GM12878 (cell line): ENCODE measurements around the gene PLIN3. TPM values are rescaled to one million over a fixed set of nuclear protein-coding genes. Genes with fewer than 3 reads are reported as not detected.

Experiments used
- ATAC-seq: fragments of 200-7000 bp; cut with Tn5 transposase; 3 replicates; pipeline ENCODE4 v1.9.1; 2020; ENCODE audit warnings: mild to moderate bottlenecking, moderate library complexity
- BruUV-seq: library from RNA; stranded (reverse); fragments of 400-500 nt; replicated peaks from 2 replicates; lab custom pipeline; 2021; lab: Mats Ljungman, UMichigan
- CTCF ChIA-PET: fragments of 300-600 bp; sonication (Branson Sonifier 250); formaldehyde crosslinking; extraction: SDS; loops from one replicate; lab custom pipeline; 2021; ENCODE audit warnings: inconsistent platforms; lab: Yijun Ruan, JAX
- POLR2A ChIA-PET: fragments of 350-600 bp; formaldehyde crosslinking; extraction: SDS; loops from one replicate; lab custom pipeline; 2021; ENCODE audit warnings: inconsistent platforms; lab: Charles Lee
- RAD21 ChIA-PET: fragments of 300-600 bp; sonication (Branson Sonifier 250); formaldehyde crosslinking; loops from one replicate; lab custom pipeline; 2023; ENCODE audit warnings: antibody characterized with exemption; ENCODE audit not compliant: unreplicated experiment; lab: Charles Lee
- SMC1A ChIA-PET: fragments of 300-600 bp; sonication (Branson Sonifier 250); formaldehyde crosslinking; loops from one replicate; lab custom pipeline; 2023; ENCODE audit not compliant: unreplicated experiment, uncharacterized antibody; lab: Charles Lee
- DNase-seq: peaks from one replicate; pipeline ENCODE4 v3.0.0-alpha.2; 2011; ENCODE audit warnings: low read depth, low spot score
- FAIRE-seq: peaks from 3 replicates; lab custom pipeline; 2011; peaks lifted over from hg19 to GRCh38; lab: Jason Lieb, UNC
- H2AFZ ChIP-seq: 2 replicates; pipeline ENCODE4 v1.6.0; 2011; ENCODE audit warnings: low read depth, low read length, control low read depth; ENCODE audit not compliant: control insufficient read depth
- H3K27ac ChIP-seq: 2 replicates; pipeline ENCODE4 v1.5.1; 2011; ENCODE audit warnings: control low read depth; ENCODE audit not compliant: control insufficient read depth, insufficient read depth
- H3K27me3 ChIP-seq, 2 experiments: replicated peaks in 1 of 2; 2 replicates each; pipeline versions ENCODE4 v1.6.0 to v1.6.1; 2011; ENCODE audit warnings: low read length in 1 of 2; ENCODE audit not compliant: control insufficient read depth in 2 of 2, insufficient read depth in 2 of 2
- H3K36me3 ChIP-seq, 2 experiments: 2 replicates each; pipeline ENCODE4 v1.5.1; 2011; ENCODE audit warnings: low read length in 1 of 2; ENCODE audit not compliant: control insufficient read depth in 2 of 2, insufficient read depth in 2 of 2
- H3K4me1 ChIP-seq: 2 replicates; pipeline ENCODE4 v1.6.1; 2011; ENCODE audit warnings: mild to moderate bottlenecking, low read length, moderate library complexity, mixed read lengths; ENCODE audit not compliant: control insufficient read depth, insufficient read depth
- H3K4me2 ChIP-seq: 2 replicates; pipeline ENCODE4 v1.6.0; 2011; ENCODE audit warnings: control low read depth; ENCODE audit not compliant: control insufficient read depth, insufficient read depth
- H3K4me3 ChIP-seq: fragments of 200-600 bp; sonication (generic); 2 replicates; pipeline ENCODE4 v1.5.1; 2016
- H3K79me2 ChIP-seq: 2 replicates; pipeline ENCODE4 v1.6.0; 2011; ENCODE audit warnings: low read length; ENCODE audit not compliant: control insufficient read depth, insufficient read depth
- H3K9ac ChIP-seq: 2 replicates; pipeline ENCODE4 v1.8.0; 2011; ENCODE audit warnings: low read length, control low read depth, mixed read lengths; ENCODE audit not compliant: control insufficient read depth, insufficient read depth
- H3K9me3 ChIP-seq: replicated peaks from 3 replicates; pipeline ENCODE4 v1.5.1; 2011; ENCODE audit warnings: mild to moderate bottlenecking, low read length; ENCODE audit not compliant: control insufficient read depth, insufficient read depth
- H4K20me1 ChIP-seq: 2 replicates; pipeline ENCODE4 v1.6.0; 2011; ENCODE audit not compliant: control insufficient read depth, insufficient read depth
- BMI1 ChIP-seq: fragments of 450-650 bp; IDR thresholded peaks from 2 replicates; pipeline ENCODE4 v1.6.1; 2016; ENCODE audit warnings: mild to moderate bottlenecking, moderate library complexity, borderline replicate concordance
- EP300 ChIP-seq, 2 experiments: fragments of 150-350 bp in 1 of 2; IDR thresholded peaks; 2 replicates each; pipeline ENCODE4 v1.6.1; 2011 to 2012; ENCODE audit warnings: low read depth in 2 of 2, low read length in 2 of 2, borderline replicate concordance in 1 of 2, improper control_type of control experiment in 1 of 2, inconsistent platforms in 1 of 2; ENCODE audit not compliant: control insufficient read depth in 1 of 2
- ESRRA ChIP-seq: IDR thresholded peaks from 2 replicates; pipeline ENCODE4 v1.6.1; 2012; ENCODE audit warnings: mild to moderate bottlenecking, low read length, improper control_type of control experiment
- FOXM1 ChIP-seq: IDR thresholded peaks from 2 replicates; pipeline ENCODE4 v1.6.1; 2012; ENCODE audit warnings: low read depth, mild to moderate bottlenecking, inconsistent platforms, low read length, moderate library complexity
- IRF4 ChIP-seq: IDR thresholded peaks from 2 replicates; pipeline ENCODE4 v1.6.1; 2011; ENCODE audit warnings: low read depth, low read length
- MXI1 ChIP-seq: fragments of 150-350 bp; IDR thresholded peaks from 2 replicates; pipeline ENCODE4 v1.6.1; 2011; ENCODE audit warnings: low read depth, mild to moderate bottlenecking, inconsistent platforms, low read length, improper control_type of control experiment
- NBN ChIP-seq: fragments of 450-650 bp; IDR thresholded peaks from 2 replicates; pipeline ENCODE4 v1.6.1; 2016
- NR2F1 ChIP-seq: fragments of 450-650 bp; conservative IDR thresholded peaks from 2 replicates; pipeline ENCODE4 v1.6.1; 2017; ENCODE audit warnings: mild to moderate bottlenecking
- RB1 ChIP-seq: fragments of 450-650 bp; formaldehyde crosslinking; IDR thresholded peaks from 2 replicates; pipeline ENCODE4 v1.6.1; 2017; ENCODE audit warnings: mild to moderate bottlenecking, borderline replicate concordance
- RBBP5 ChIP-seq: fragments of 200-600 bp; sonication (generic); conservative IDR thresholded peaks from 2 replicates; pipeline ENCODE4 v1.6.1; 2016
- TCF12 ChIP-seq: IDR thresholded peaks from 2 replicates; pipeline ENCODE4 v1.6.1; 2011; ENCODE audit warnings: low read depth, mild to moderate bottlenecking, low read length
- TCF7 ChIP-seq: IDR thresholded peaks from 2 replicates; pipeline ENCODE4 v1.6.1; 2014; ENCODE audit warnings: antibody characterized with exemption, borderline replicate concordance
- WRNIP1 ChIP-seq: IDR thresholded peaks from 2 replicates; pipeline ENCODE4 v1.6.1; 2011; ENCODE audit warnings: low read depth, low read length, improper control_type of control experiment, borderline replicate concordance
- ZNF207 ChIP-seq: fragments of 450-650 bp; IDR thresholded peaks from 2 replicates; pipeline ENCODE4 v1.6.1; 2014; ENCODE audit warnings: antibody characterized with exemption, mild to moderate bottlenecking, borderline replicate concordance
- WGBS: methylation state at CpG from one replicate; pipeline ENCODE4 v1.1.6; 2016; ENCODE audit warnings: low lambda C conversion rate; ENCODE audit not compliant: insufficient replicate concordance, insufficient coverage; ENCODE audit errors: missing lambda C conversion rate; 5-methylcytosine and 5-hydroxymethylcytosine counted together
- in situ Hi-C: fragments of 300-500 bp; cut with MboI; formaldehyde crosslinking; loops from 9 replicates; pipeline ENCODE4 v1.14.3; 2018; ENCODE audit warnings: mixed read lengths
- intact Hi-C: fragments of 100-400 bp; cut with micrococcal nuclease; formaldehyde crosslinking; loops from one replicate; pipeline ENCODE4 v1.14.2; 2022; ENCODE audit not compliant: unreplicated experiment
- polyA plus RNA-seq, 11 experiments: library from polyadenylated mRNA; depleted of rRNA in 4 of 11; unstranded in 6 of 11; stranded (reverse) in 5 of 11; fragments of >200 nt; fragmentation: Nextera tagmentation in 4 of 11; fragmentation: Illumina TruSeq in 1 of 11; extraction: Ambion mirVana in 4 of 11; extraction: Trizol in 1 of 11; gene quantifications; 1 replicate in 1 of 11; 2 replicates in 10 of 11; pipeline versions ENCODE4 v1.2.1 to v1.2.3, GENCODE V29; 2011 to 2016; ENCODE audit warnings: inconsistent platforms in 2 of 11, missing spikeins in 2 of 11, low read depth in 1 of 11
- total RNA-seq, 4 experiments: library from RNA; depleted of rRNA in 3 of 4; stranded (reverse); fragments of >200 nt in 3 of 4; fragmentation: Illumina TruSeq in 1 of 4; extraction: Trizol in 1 of 4; gene quantifications; 2 replicates each; pipeline versions ENCODE4 v1.2.1 to v1.2.3, GENCODE V29; 2013 to 2021
- TF ChIP-seq, protein P1 (sequence below): fragments of 450-650 bp; IDR thresholded peaks from 2 replicates; pipeline ENCODE4 v1.6.1; 2014; ENCODE audit warnings: mild to moderate bottlenecking
- TF ChIP-seq, protein P2 (sequence below): IDR thresholded peaks from 2 replicates; pipeline ENCODE4 v1.6.1; 2012; ENCODE audit warnings: low read length, inconsistent platforms

PLIN3 gene
- total and polyA plus RNA-seq, 10 of the 15 experiments (the other 5 are each of a cell fraction or from before 2014, with no cell fraction given) = 7.7 to 71.4 (median 66.8) TPM

DNA sequence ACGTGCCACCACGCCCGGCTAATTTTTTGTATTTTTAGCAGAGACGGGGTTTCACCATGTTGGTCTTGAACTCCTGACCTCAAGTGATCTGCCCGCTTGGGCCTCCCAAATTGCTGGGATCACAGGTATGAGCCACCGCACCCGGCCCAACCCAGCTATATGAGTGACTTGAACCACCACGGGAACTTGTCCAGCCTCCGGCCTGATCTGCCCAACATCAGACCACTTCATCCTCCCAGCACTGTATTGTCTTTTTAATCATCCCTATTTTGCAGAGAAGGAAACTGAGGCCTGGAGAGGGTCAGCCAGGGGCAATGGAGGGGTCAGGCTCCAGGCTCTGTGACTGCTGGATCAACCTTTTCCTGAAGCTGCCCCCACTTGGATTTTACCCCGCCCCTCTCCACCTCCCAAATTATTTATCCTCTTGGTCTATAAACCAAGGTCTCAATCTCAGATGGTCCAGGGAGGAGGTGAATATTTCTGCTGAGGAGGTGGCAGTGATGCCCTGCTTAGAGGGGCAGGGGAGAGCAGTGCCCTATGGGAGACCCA is 893 bp upstream of the PLIN3 start (continued):
- TF ChIP-seq FOXM1 (no peak), TCF12 (no peak), IRF4 (no peak), MXI1 (no peak), ESRRA (no peak), RBBP5 (no peak), NR2F1 (no peak)
- TF ChIP-seq, protein P1, sequence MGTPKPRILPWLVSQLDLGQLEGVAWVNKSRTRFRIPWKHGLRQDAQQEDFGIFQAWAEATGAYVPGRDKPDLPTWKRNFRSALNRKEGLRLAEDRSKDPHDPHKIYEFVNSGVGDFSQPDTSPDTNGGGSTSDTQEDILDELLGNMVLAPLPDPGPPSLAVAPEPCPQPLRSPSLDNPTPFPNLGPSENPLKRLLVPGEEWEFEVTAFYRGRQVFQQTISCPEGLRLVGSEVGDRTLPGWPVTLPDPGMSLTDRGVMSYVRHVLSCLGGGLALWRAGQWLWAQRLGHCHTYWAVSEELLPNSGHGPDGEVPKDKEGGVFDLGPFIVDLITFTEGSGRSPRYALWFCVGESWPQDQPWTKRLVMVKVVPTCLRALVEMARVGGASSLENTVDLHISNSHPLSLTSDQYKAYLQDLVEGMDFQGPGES = no peak

DNA sequence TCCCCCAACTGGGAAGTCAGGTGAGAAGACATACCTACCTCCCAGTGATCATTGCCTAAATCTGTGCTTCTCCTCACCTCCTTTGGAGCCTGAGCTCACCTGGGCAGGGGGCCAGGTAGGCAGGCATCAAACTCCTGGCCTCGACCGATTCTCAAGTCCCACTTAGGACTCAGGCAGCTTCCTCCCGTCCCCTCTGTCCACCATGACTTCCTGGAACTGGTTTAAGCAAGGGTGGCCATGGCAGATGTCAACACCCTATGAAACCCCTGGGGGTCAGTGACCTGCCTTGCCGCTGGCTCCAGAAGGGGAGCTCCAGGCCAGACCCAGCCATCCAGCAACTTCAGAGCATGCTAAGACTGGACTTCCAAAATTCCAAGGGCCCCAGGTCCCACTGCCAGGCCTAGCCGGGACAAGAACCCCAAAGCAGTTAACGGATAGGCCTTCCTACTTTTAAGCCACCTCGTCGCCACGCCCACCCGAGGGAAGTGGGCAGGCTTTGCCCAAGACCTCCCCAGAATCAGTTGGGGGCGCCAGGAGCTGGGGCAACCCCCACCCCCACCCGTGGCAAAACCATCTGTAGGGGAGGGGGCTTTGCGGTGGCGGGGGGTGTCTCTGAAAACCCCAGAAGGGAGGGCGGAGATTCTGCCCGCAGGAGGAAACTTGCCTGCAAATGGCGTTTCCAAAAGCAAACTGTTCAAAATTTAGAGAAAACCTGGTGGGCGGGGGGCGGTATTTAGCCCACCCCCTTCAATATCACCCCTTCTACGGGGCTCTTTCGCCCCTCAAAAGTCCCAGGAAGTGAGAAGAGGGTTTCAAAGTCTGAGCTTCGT is 657 bp downstream of the PLIN3 start:
- in situ Hi-C loops = no loop called here
- POLR2A ChIA-PET = interaction anchor here (0.6 to 3.3 kb wide), 10 partner anchors 24 to 700 kb away, joined by 3 to 19 read pairs (median 4); partner anchors contain the start of genes ARRDC5, KDM4B and TICAM1
- WGBS = under 1% methylated on average over 22 of the region's 22 CpGs
- Histone ChIP-seq H3K27me3 (no peaks in the 10 kb centered on the region), H3K36me3 (peaks cover 0 to 4% of the 10 kb centered on the region in 2 experiments; a peak in 2 of 4 replicates), H3K79me2 (peaks cover 22% of the 10 kb centered on the region), H3K4me2 (peak overlapping the region; percentile 96), H3K9ac (peak overlapping the region; percentile 89), H4K20me1 (no peaks in the 10 kb centered on the region), H2AFZ (peak overlapping the region; percentile 41), H3K9me3 (no peaks in the 10 kb centered on the region), H3K4me1 (peaks cover 20% of the 10 kb centered on the region), H3K4me3 (peak overlapping the region; percentile 98), H3K27ac (peak overlapping the region; percentile 85)
- RAD21 ChIA-PET = interaction anchor here (0.6 to 8.5 kb wide), 9 partner anchors 22 to 165 kb away, joined by 3 to 79 read pairs (median 3); partner anchors contain the start of genes KDM4B and TICAM1
- SMC1A ChIA-PET = interaction anchor here (0.6 to 6.7 kb wide), 6 partner anchors 15 to 61 kb away, joined by 3 to 35 read pairs (median 8); no protein-coding TSS in a partner anchor
- BruUV-seq = TSS peak; percentile 86
- intact Hi-C loops = loop anchor here (10.0 kb wide), 1 partner anchor 98 kb away; the partner anchor contains the start of gene KDM4B
- CTCF ChIA-PET = interaction anchor here (0.6 to 11.0 kb wide), 10 partner anchors 15 to 165 kb away, joined by 3 to 171 read pairs (median 4); partner anchors contain the start of gene FEM1A
- FAIRE-seq (no peak), ATAC-seq (peak; percentile 43), DNase-seq (no peak)
- TF ChIP-seq, protein P2, sequence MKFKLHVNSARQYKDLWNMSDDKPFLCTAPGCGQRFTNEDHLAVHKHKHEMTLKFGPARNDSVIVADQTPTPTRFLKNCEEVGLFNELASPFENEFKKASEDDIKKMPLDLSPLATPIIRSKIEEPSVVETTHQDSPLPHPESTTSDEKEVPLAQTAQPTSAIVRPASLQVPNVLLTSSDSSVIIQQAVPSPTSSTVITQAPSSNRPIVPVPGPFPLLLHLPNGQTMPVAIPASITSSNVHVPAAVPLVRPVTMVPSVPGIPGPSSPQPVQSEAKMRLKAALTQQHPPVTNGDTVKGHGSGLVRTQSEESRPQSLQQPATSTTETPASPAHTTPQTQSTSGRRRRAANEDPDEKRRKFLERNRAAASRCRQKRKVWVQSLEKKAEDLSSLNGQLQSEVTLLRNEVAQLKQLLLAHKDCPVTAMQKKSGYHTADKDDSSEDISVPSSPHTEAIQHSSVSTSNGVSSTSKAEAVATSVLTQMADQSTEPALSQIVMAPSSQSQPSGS = no peak
- TF ChIP-seq WRNIP1 (no peak), TCF7 (no peak), NBN (no peak), ZNF207 (0 out of 2 replicates have a peak, but pooled peaks have one; percentile 7), RB1 (0 out of 2 replicates have a peak, but pooled peaks have one; percentile 27), EP300 (IDR thresholded peaks at IDR 0.05; ENCODE audit: borderline replicate concordance in 1 of 2, control insufficient read depth in 1 of 2, low read depth in 2 of 2, low read length in 2 of 2) (no peak), BMI1 (no peak)
